ENCODE data around the gene THRAP3. TPM values are rescaled to one million over a fixed set of nuclear protein-coding genes. Genes with fewer than 3 reads are reported as not detected.

Gene THRAP3
- total and polyA plus RNA-seq, 2 of the 8 experiments (the other 6 are each of a cell fraction or from before 2014, with no cell fraction given) = 40.2 to 183 TPM

DNA sequence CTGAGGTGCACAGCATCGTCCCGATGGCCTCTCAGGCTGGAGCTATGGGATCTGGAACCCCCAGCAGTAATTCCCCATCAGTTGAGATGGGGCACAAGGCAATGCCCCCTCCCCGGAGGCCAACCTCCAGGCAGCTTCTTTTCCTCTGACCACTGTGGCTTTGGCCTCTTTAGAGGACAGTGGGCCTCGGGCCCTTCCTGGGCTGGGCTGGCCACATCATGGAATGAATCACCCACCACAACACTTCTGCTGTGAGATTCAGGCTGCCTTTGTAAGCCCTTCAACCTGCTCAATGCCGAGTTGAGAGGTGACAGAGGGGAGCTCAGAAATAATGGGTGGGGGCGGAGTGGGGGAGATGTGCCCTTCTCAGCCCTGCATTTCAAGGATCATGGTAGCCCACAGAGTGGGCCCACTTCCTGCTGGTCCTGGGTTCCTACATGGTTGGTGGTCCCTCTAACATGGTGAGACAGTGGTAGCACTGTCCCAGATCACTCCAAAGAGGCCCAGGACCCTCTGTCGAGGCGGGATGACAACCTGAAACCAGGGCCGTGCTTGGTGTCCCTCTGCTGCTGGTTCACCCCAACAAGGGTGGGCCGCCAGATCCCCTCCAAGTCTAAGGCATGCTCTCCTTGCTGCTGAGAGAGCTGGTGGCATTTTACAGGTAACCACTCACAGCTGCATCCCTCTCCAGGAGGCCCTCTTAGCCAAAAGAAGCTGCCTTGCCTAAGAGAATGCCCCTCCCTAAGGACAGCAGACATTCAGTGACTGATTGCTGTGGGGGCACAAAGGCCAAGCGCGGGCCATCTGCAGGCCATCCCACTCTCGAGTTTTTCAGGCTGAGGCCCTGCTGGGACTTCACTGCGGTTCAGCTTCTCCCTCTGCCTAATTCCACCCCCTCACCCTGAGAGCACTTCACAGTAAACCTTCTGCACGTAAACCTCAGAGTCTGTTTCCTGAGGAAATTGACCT lies 129.0 kb downstream of the THRAP3 start:
- H3K56ac ChIP-seq (replicated peaks; ENCODE audit: insufficient read length, low read depth, low read length) = no peak overlapping the region
- ChIA-PET POLR2A (ENCODE audit: partially characterized antibody) (interaction anchor here (1.3 to 4.4 kb wide), 5 partner anchors 11 to 88 kb away, joined by 3 to 19 read pairs (median 5); no protein-coding TSS in a partner anchor), CTCF (ENCODE audit: partially characterized antibody) (interaction anchor here (0.7 to 13.3 kb wide), 9 partner anchors 7 to 216 kb away, joined by 3 to 150 read pairs (median 4); no protein-coding TSS in a partner anchor)
- H4K8ac ChIP-seq (ENCODE audit: extremely low read depth, insufficient read depth, low read length) = no peak overlapping the region
- H2AFZ ChIP-seq (ENCODE audit: low read length) = no peak overlapping the region
- no peak overlapping the region for H2AK5ac ChIP-seq (ENCODE audit: low read depth, low read length)
- FAIRE-seq (no peak), DNase-seq (ENCODE audit: low read depth in 1 of 2, low spot score in 2 of 2) (no peak)
- no peaks in the 10 kb centered on the region for H3K9me3 ChIP-seq (ENCODE audit: insufficient read depth in 2 of 2, low read depth in 1 of 2, low read length in 1 of 2)
- H2BK15ac ChIP-seq (ENCODE audit: low read length) = no peak overlapping the region
- H2BK12ac ChIP-seq (ENCODE audit: low read depth, low read length) = no peak overlapping the region
- no peak overlapping the region; the same call in 1 of the 2 replicates for H2BK5ac ChIP-seq (ENCODE audit: low read depth, low read length)
- no peak overlapping the region for H2BK20ac ChIP-seq (ENCODE audit: low read length)
- no peaks in the 10 kb centered on the region for H3K79me2 ChIP-seq (ENCODE audit: control insufficient read depth in 1 of 2, insufficient read depth in 2 of 2, low read length in 2 of 2)
- no peak overlapping the region for H3K23ac ChIP-seq (ENCODE audit: insufficient read length)
- no peak overlapping the region for H3K14ac ChIP-seq (ENCODE audit: insufficient read length)
- H3K18ac ChIP-seq (ENCODE audit: extremely low read depth, low read length) = no peak overlapping the region
- no peaks in the 10 kb centered on the region for H3K27me3 ChIP-seq (replicated peaks in 1 of 4; ENCODE audit: control insufficient read depth in 3 of 4, extremely low read depth in 1 of 4, insufficient read depth in 3 of 4, low read length in 3 of 4)
- H4K20me1 ChIP-seq (replicated peaks in 1 of 2; ENCODE audit: control insufficient read depth in 1 of 2, insufficient read depth in 2 of 2, low read length in 2 of 2) = peaks cover 0 to 5% of the 10 kb centered on the region in 2 experiments
- H3K9ac ChIP-seq (replicated peaks in 1 of 4; ENCODE audit: extremely low read depth in 1 of 4, low read depth in 3 of 4, low read length in 3 of 4) = no peak overlapping the region
- H4K91ac ChIP-seq (replicated peaks; ENCODE audit: insufficient read length, low read length) = no peak overlapping the region
- no peaks in the 10 kb centered on the region; the same call in 1 of the 2 replicates for H3K79me1 ChIP-seq (ENCODE audit: low read depth, low read length)
- peaks cover 0 to 6% (median 0%) of the 10 kb centered on the region in 4 experiments; a peak in 1 of 7 replicates for H3K4me1 ChIP-seq (replicated peaks in 1 of 4; ENCODE audit: control insufficient read depth in 3 of 4, insufficient read depth in 4 of 4, low read length in 3 of 4)
- no peak overlapping the region for H3K4ac ChIP-seq (replicated peaks; ENCODE audit: insufficient read length, low read depth, low read length)
- peaks cover 4 to 30% (median 15%) of the 10 kb centered on the region in 4 experiments; a peak in 7 of 8 replicates for H3K36me3 ChIP-seq (ENCODE audit: control insufficient read depth in 2 of 4, insufficient read depth in 4 of 4, low read length in 3 of 4)
- H3K4me2 ChIP-seq (ENCODE audit: insufficient read depth in 1 of 2, low read depth in 2 of 2, low read length in 2 of 2) = no peak overlapping the region
- TF ChIP-seq YY1 (IDR thresholded peaks at IDR 0.05; ENCODE audit: low read depth, low read length) (no peak), BCL11A (IDR thresholded peaks at IDR 0.05; ENCODE audit: low read depth in 2 of 2, low read length in 2 of 2) (no peak), RXRA (IDR thresholded peaks at IDR 0.05; ENCODE audit: insufficient read depth, low read depth, low read length) (no peak), TBP (IDR thresholded peaks at IDR 0.05; ENCODE audit: low read depth, low read length) (no peak), POLR2AphosphoS5 (IDR thresholded peaks at IDR 0.05; ENCODE audit: low read depth, low read length) (no peak)
- no peaks in the 10 kb centered on the region for H3K23me2 ChIP-seq (ENCODE audit: low read depth, low read length)
- WGBS, 2 experiments (ENCODE audit: extremely low coverage in 1 of 2, insufficient coverage in 1 of 2, insufficient read length in 1 of 2, insufficient replicate concordance in 2 of 2, low coverage in 1 of 2, low lambda C conversion rate in 2 of 2, missing lambda C conversion rate in 1 of 2) = 94% methylated on average over 15 of the region's 15 CpGs; no CpG with 5 or more reads in 1 of the 2 experiments
- H4K5ac ChIP-seq (ENCODE audit: insufficient read length, low read depth, low read length) = no peak overlapping the region
- no peak overlapping the region for H3K27ac ChIP-seq (ENCODE audit: low read depth, low read length)
- no peak overlapping the region for H2BK120ac ChIP-seq (replicated peaks; ENCODE audit: low read depth, low read length)
- no peak overlapping the region for H3K4me3 ChIP-seq (ENCODE audit: extremely low read depth in 1 of 4, insufficient read depth in 2 of 4, low read depth in 3 of 4, low read length in 4 of 4)

Measured in H1 (cell line).